CD14-positive monocyte (primary cell): Measurements from ENCODE around the gene CEP78. TPM values are rescaled to one million over a fixed set of nuclear protein-coding genes. Genes with fewer than 3 reads are reported as not detected.

Experiments used
- DNase-seq, 3 donors: peaks; one replicate each; pipeline ENCODE4 v3.0.0-alpha.2; 2011 to 2022
- H2AFZ ChIP-seq: 2 replicates; pipeline ENCODE4 v1.6.0; 2012; ENCODE audit warnings: mild to moderate bottlenecking, low read depth, low read length, inconsistent platforms; ENCODE audit not compliant: insufficient read depth, poor library complexity, severe bottlenecking
- H3K27ac ChIP-seq, 2 donors: 1 replicate in 1 of 2; 2 replicates in 1 of 2; pipeline ENCODE4 v1.5.1; 2012 to 2013; ENCODE audit warnings: low read length in 2 of 2, control low read depth in 1 of 2, inconsistent platforms in 1 of 2, low read depth in 1 of 2, mild to moderate bottlenecking in 1 of 2
- H3K27me3 ChIP-seq, 2 donors: one replicate each; pipeline versions ENCODE4 v1.6.0 to v1.6.1; 2011 to 2013; ENCODE audit warnings: low read length in 2 of 2; ENCODE audit not compliant: control insufficient read depth in 2 of 2, insufficient read depth in 2 of 2
- H3K36me3 ChIP-seq, 2 donors: replicated peaks in 1 of 2; 1 replicate in 1 of 2; 2 replicates in 1 of 2; pipeline versions ENCODE4 v1.5.1 to v1.6.1; 2012 to 2013; ENCODE audit warnings: low read length in 2 of 2, control low read depth in 1 of 2, inconsistent platforms in 1 of 2, mild to moderate bottlenecking in 1 of 2; ENCODE audit not compliant: insufficient read depth in 2 of 2, control insufficient read depth in 1 of 2
- H3K4me1 ChIP-seq, 2 donors: 1 replicate in 1 of 2; 2 replicates in 1 of 2; pipeline versions ENCODE4 v1.5.1 to v1.6.1; 2012 to 2013; ENCODE audit warnings: low read length in 2 of 2, control low read depth in 1 of 2, inconsistent platforms in 1 of 2, mild to moderate bottlenecking in 1 of 2, moderate library complexity in 1 of 2; ENCODE audit not compliant: insufficient read depth in 2 of 2, control insufficient read depth in 1 of 2
- H3K4me2 ChIP-seq: replicated peaks from 2 replicates; pipeline ENCODE3; 2012; ENCODE audit warnings: low read length, moderate library complexity, mild to moderate bottlenecking; ENCODE audit not compliant: poor library complexity, severe bottlenecking; ENCODE audit errors: extremely low read depth
- H3K4me3 ChIP-seq, 3 experiments: fragments of 200-600 bp in 1 of 3; sonication (generic) in 1 of 3; replicated peaks in 1 of 3; 1 replicate in 2 of 3; 2 replicates in 1 of 3; pipeline ENCODE4 v1.5.1; 2011 to 2013; ENCODE audit warnings: low read length in 3 of 3, mild to moderate bottlenecking in 3 of 3, control low read depth in 2 of 3, low read depth in 2 of 3, inconsistent platforms in 1 of 3, moderate library complexity in 1 of 3
- H3K79me2 ChIP-seq: 2 replicates; pipeline ENCODE4 v1.6.0; 2012; ENCODE audit warnings: mild to moderate bottlenecking, control low read depth, inconsistent platforms, low read length, moderate library complexity; ENCODE audit not compliant: insufficient read depth
- H3K9ac ChIP-seq: 2 replicates; pipeline ENCODE4 v1.6.0; 2017; ENCODE audit warnings: low read length, mild to moderate bottlenecking; ENCODE audit not compliant: insufficient read depth, poor library complexity, severe bottlenecking
- H3K9me3 ChIP-seq, 2 donors: replicated peaks in 1 of 2; 1 replicate in 1 of 2; 2 replicates in 1 of 2; pipeline versions ENCODE4 v1.5.1 to v1.6.1; 2012 to 2013; ENCODE audit warnings: low read length in 2 of 2, control low read depth in 1 of 2; ENCODE audit not compliant: control insufficient read depth in 1 of 2, insufficient read depth in 1 of 2
- H4K20me1 ChIP-seq: 2 replicates; pipeline ENCODE4 v1.6.0; 2012; ENCODE audit warnings: mild to moderate bottlenecking, low read length, control low read depth, moderate library complexity; ENCODE audit not compliant: insufficient read depth
- H3K27ac Mint-ChIP-seq, 7 donors: one replicate each; pipeline ENCODE4 v1.8.0; 2020; ENCODE audit warnings: mild to moderate bottlenecking in 7 of 7, mixed read lengths in 7 of 7, moderate library complexity in 6 of 7, inconsistent platforms in 2 of 7
- H3K27me3 Mint-ChIP-seq, 3 donors: one replicate each; pipeline ENCODE4 v1.8.0; 2021 to 2022; ENCODE audit warnings: low read depth in 3 of 3, mild to moderate bottlenecking in 3 of 3, mixed read lengths in 3 of 3, moderate library complexity in 3 of 3, inconsistent platforms in 1 of 3
- H3K36me3 Mint-ChIP-seq, 2 donors: one replicate each; pipeline ENCODE4 v1.8.0; 2020; ENCODE audit warnings: mixed read lengths in 2 of 2, inconsistent platforms in 1 of 2, mild to moderate bottlenecking in 1 of 2
- H3K4me1 Mint-ChIP-seq: one replicate; pipeline ENCODE4 v1.8.0; 2020; ENCODE audit warnings: mild to moderate bottlenecking, mixed read lengths
- H3K4me3 Mint-ChIP-seq, 2 donors: one replicate each; pipeline ENCODE4 v1.8.0; 2020; ENCODE audit warnings: mild to moderate bottlenecking in 2 of 2, mixed read lengths in 2 of 2, moderate library complexity in 1 of 2
- H3K9me3 Mint-ChIP-seq, 7 donors: one replicate each; pipeline ENCODE4 v1.8.0; 2020 to 2022; ENCODE audit warnings: mixed read lengths in 7 of 7, mild to moderate bottlenecking in 6 of 7, moderate library complexity in 6 of 7, inconsistent platforms in 2 of 7
- CTCF ChIP-seq: fragments of 200-600 bp; IDR thresholded peaks from one replicate; pipeline ENCODE4 v1.8.0; 2022; ENCODE audit warnings: antibody characterized with exemption, mild to moderate bottlenecking
- WGBS: methylation state at CpG from one replicate; pipeline ENCODE4 v1.1.5; 2013; ENCODE audit warnings: missing lambda C conversion rate; ENCODE audit not compliant: insufficient coverage; 5-methylcytosine and 5-hydroxymethylcytosine counted together
- intact Hi-C, 2 donors: fragments of 100-400 bp; cut with micrococcal nuclease; formaldehyde crosslinking; loops; one replicate each; pipeline versions ENCODE4 v1.15.0 to v1.15.1; 2023
- polyA plus RNA-seq, 3 donors: library from polyadenylated mRNA; depleted of rRNA in 1 of 3; unstranded in 2 of 3; stranded (reverse) in 1 of 3; fragments of 300-500 nt in 2 of 3; fragments of >200 nt in 1 of 3; fragmentation: Illumina TruSeq in 2 of 3; gene quantifications; 1 replicate in 2 of 3; 2 replicates in 1 of 3; pipeline ENCODE4 v1.2.3, GENCODE V29; 2012 to 2021

Gene CEP78
- polyA plus RNA-seq, 3 donors = 1.7 to 3.3 (median 2.5) TPM

- Histone ChIP-seq H2AFZ (no peak overlapping the region), H3K27me3 (no peaks in the 10 kb centered on the region), H3K4me2 (peak overlapping the region; percentile 81), H3K27ac (no peak overlapping the region), H3K4me1 (peaks cover 9 to 15% of the 10 kb centered on the region in 2 donors), H4K20me1 (no peaks in the 10 kb centered on the region), H3K79me2 (peaks cover 13% of the 10 kb centered on the region), H3K9ac (no peak overlapping the region), H3K9me3 (no peaks in the 10 kb centered on the region), H3K36me3 (peaks cover 0 to 3% of the 10 kb centered on the region in 2 donors), H3K4me3 (peak overlapping the region in 1 of 3 experiments; percentile 96)
- TF ChIP-seq CTCF = no peak
- peaks cover 0 to 2% (median 0%) of the 10 kb centered on the region in 3 donors for H3K27me3 Mint-ChIP-seq
- H3K27ac Mint-ChIP-seq = no peak overlapping the region
- H3K4me3 Mint-ChIP-seq = peak overlapping the region in 1 of 2 donors; percentile 95
- DNase-seq = no peak
- 100% methylated on average over 4 of the region's 7 CpGs for WGBS
- intact Hi-C loops = no loop called here
- peaks cover 0 to 4% of the 10 kb centered on the region in 2 donors for H3K36me3 Mint-ChIP-seq
- peaks cover 30% of the 10 kb centered on the region for H3K4me1 Mint-ChIP-seq
- H3K9me3 Mint-ChIP-seq = peaks cover 0 to 2% (median 0%) of the 10 kb centered on the region in 7 donors
Observed at GRCh38 chr9:78234810-78235209, 1.1 kb upstream of the CEP78 start.

- Histone ChIP-seq H2AFZ (peak overlapping the region; percentile 88), H4K20me1 (no peaks in the 10 kb centered on the region), H3K4me1 (peaks cover 9 to 15% of the 10 kb centered on the region in 2 donors), H3K27me3 (no peaks in the 10 kb centered on the region), H3K79me2 (peaks cover 13% of the 10 kb centered on the region), H3K4me2 (peak overlapping the region; percentile 81), H3K36me3 (peaks cover 0 to 8% of the 10 kb centered on the region in 2 donors), H3K9ac (peak overlapping the region; percentile 68), H3K27ac (peak overlapping the region; percentile 44 to 81), H3K4me3 (peak overlapping the region; percentile 78 to 96 (median 91)), H3K9me3 (no peaks in the 10 kb centered on the region)
- no peak for DNase-seq
- TF ChIP-seq CTCF = no peak
- WGBS = 3% methylated on average over 14 of the region's 17 CpGs
- Mint-ChIP-seq H3K27me3 (peaks cover 0 to 2% (median 0%) of the 10 kb centered on the region in 3 donors), H3K4me3 (peak overlapping the region; percentile 95 to 99), H3K27ac (peak overlapping the region; percentile 82 to 93 (median 92)), H3K36me3 (peaks cover 2 to 9% of the 10 kb centered on the region in 2 donors), H3K9me3 (peaks cover 0 to 2% (median 0%) of the 10 kb centered on the region in 7 donors), H3K4me1 (peaks cover 30% of the 10 kb centered on the region)
- intact Hi-C loops = no loop called here
Observed at GRCh38 chr9:78235256-78235761, 566 bp upstream of the CEP78 start.
